IPS-11a (cell line): ENCODE measurements around the gene OR2AT4.
"Not testable (repeated sequence)": the region's sequence is repeated elsewhere in the genome, so short reads cannot be mapped to it uniquely, and the experiment has no call there.

ENCODE experiments used
- H3K4me3 ChIP-seq: one replicate; pipeline ENCODE4 v1.5.1; 2013; ENCODE audit warnings: low read depth, low read length, control low read depth

OR2AT4 gene

DNA sequence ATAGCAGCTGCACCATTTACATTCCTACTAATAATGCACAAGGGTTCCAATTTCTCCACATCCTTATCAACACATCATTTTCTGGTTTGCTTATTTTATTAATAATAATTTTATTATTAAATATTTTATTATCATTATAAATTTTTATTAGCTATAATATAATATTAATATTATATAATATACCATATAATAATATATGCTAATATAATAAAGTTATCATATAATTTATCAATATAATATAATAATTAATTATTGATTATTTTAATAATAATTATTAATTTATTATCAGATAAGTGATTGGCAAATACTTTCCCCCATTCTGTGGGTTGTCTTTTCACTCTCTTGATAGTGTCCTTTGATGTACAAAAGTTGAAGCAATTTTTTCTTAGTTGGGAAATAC lies 27.7 kb downstream of the OR2AT4 start:
- H3K4me3 ChIP-seq, result no peak overlapping the region

- no peak overlapping the region for H3K4me3 ChIP-seq
These were observed 28.1 kb downstream of the OR2AT4 start for GRCh38 chr11:75068559-75068958.

- H3K4me3 ChIP-seq, result no peak overlapping the region
These were observed 30.6 kb downstream of the OR2AT4 start for GRCh38 chr11:75066061-75066460.

DNA sequence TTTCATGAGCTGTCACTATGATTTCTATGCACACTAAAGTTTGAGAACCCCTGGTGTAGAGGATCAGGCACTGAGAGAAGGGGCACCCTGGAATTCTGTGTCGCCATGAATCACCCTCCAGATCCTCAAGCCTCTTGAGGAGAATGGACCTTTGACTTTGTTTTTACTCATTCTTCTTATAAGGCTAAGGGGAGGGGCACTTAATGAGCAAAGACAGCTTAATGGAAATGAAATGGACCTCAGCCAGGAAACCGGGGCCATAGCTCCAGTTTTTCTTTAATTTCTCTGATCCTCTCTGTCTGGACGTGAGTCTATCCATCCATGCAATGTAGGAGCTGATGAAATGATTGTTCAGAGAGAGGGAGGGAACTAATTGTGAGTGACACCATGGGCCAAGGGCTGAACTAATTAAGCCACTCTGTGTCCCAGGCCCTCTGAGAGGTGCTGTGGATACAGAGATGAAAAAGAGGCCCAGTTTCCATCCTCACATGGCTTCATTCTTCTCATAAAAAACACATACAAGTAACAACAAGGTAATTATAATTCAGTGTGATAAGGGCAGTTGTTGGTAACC lies 32.8 kb downstream of the OR2AT4 start:
- no peak overlapping the region for H3K4me3 ChIP-seq

DNA sequence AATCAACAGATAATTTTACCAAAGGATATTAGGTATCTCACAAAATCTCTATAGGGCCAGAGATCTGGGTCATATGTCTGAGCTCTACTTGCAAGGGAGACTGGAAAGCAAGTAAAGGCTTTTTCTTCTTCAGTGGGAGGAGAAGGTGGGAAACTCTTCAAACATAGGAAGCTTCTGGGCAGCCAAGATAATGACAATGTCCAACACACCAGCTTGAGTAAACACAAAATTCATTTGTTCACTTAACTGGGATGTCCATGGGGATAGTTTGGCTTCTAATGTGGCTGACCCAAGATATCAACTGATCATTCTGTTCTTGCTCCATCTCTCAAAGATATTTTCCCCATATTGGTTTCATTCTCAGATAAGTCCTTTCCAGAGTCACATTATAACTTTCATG lies 37.4 kb downstream of the OR2AT4 start:
- H3K4me3 ChIP-seq, result no peak overlapping the region

DNA sequence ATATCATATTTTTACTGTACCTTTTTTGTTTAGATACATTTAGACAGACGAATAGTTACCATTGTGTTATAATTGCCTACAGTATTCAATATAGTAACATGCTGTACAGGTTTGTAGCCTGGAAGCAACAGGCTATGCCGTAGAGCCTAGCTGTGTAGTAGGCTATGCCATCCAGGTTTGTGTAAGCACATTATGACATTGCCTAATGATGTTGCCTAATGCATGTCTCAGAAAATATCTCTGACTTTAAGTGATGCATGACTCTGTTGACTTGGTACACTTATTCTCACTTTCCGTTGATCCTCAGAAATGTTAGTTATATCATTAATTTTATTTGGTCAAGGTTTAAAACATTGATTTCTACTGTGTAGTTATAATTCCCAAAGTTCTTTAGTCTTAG lies 39.9 kb downstream of the OR2AT4 start:
- H3K4me3 ChIP-seq, result no peak overlapping the region

DNA sequence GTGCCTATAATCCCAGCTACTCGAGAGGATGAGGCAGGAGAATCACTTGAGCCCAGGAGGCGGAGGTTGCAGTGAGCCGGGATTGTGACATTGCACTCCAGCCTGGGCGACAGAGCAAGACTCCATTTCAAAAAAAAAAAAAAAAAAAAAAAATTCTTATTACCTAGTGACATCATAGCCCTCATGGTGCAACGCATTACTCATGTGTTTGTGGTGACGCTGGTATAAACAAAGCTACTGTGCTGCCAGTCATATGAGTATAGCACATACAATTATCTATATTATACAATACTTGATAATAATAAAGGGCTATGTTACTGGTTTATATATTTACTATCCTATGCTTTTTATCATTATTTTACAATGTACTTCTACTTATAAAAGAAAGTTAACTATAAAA lies 41.2 kb downstream of the OR2AT4 start:
- no peak overlapping the region for H3K4me3 ChIP-seq

DNA sequence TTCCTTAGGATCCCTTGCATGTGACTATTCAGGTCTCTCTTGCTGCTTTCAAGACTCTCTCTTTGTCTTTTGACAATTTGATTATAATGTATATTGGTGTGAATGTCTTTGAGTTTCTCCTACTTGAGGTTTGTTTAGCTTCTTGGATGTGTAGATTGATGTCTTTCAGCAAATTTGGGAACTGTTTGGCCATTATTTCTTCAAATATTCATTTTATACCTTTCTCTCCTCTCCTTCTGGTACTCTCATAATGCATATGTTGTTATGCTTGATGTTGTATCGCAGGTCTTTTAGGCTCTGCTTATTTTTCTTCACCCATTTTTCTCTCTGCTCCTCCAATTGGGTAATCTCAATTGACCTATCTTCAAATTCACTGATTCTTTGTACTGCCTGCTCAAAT lies 44.2 kb downstream of the OR2AT4 start:
- no peak overlapping the region for H3K4me3 ChIP-seq

DNA sequence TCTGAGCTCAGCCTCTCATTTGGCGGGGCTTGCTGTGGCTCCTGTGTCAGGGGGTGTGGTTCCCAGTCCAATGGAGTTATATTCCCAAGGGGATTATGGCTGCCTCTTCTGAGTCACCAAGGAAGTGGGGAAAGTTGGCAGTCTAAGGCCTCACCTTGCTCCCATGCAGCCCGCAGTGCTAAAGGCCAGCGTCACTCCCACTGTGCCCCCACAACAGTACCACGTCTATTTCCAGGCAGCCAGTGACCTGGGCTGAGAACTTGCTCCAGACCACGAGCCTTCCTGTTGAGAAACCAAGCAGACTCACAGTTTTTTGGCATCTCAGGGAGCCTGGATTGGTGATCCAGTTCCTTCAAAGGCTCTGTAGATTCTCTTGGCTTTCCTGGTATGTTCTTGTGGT lies 45.6 kb downstream of the OR2AT4 start:
- H3K4me3 ChIP-seq, result no peak overlapping the region

DNA sequence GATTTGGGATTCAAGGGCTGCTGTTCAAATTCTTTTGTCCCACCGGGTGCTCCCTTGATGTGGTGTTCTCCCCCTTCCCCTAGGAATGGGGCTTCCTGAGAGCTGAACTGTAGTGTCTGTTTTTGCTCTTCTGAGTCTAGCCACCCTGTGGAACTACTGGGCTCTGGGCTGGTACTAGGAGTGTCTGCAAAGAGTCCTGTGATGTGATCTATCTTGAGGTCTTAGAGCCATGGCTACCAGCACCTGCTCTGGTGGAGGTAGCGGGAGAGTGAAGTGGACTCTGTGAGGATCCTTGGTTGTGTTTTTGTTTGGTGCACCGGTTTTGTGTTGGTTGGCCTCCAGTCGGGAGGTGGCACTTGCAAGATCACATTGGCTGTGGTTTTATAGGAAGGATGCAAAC lies 46.2 kb downstream of the OR2AT4 start:
- no peak overlapping the region for H3K4me3 ChIP-seq

GRCh38 chr11:75049501-75050266 lies 47.0 kb downstream of the OR2AT4 start:
- not testable (repeated sequence) for H3K4me3 ChIP-seq

- H3K4me3 ChIP-seq, result no peak overlapping the region
These were observed 49.5 kb downstream of the OR2AT4 start for GRCh38 chr11:75047191-75047590.

DNA sequence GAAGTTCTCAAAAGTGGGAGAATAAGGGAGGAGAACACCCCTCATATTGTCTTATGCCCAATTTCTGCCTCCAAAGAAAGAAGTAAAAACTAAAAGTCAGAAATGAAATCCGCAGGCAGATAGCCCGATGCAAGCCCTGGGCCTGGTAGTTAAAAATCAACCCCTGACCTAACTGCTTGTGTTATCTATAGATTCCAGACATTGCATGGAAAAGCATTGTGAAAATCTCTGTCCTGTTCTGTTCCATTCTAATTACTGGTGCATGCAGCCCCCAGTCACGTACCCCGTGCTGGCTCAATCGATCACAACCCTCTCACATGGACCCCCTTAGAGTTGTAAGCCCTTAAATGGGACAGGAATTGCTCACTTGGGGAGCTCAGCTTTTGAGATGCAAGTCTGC lies 50.0 kb downstream of the OR2AT4 start:
- not testable (repeated sequence) for H3K4me3 ChIP-seq

DNA sequence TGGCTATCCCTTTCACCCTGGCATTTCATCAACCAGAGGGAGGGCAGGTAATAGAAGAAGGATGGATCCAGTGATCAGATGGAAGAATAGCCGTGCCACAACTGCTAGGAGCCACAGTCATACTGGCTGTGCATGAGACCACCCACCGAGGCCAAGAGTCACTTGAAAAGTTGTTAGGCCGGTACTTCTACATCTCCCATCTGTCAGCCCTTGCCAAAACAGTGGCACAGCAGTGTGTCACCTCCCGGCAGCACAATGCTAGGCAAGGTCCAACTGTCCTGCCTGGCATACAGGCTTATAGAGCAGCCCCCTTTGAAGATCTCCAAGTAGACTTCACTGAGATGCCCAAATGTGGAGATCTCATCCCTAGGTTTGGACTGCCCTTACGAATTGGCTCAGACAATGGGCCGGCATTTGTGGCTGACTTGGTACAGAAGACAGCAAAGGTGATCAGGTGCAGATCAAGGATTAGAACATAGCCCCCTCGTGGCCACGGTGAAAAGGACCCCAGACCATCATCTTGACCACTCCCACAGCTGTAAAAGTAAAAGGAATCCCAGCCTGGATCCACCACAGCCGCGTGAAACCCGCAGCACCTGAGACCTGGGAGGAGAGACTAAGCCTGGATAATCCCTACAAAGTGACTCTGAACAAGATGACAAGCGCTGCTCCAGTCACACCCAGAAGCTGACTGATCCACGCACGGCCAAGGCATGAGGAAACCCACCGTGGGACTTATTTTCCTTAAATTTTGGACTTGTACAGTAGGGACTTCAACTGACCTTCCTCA lies 52.1 kb downstream of the OR2AT4 start:
- H3K4me3 ChIP-seq, result not testable (repeated sequence)

- not testable (repeated sequence) for H3K4me3 ChIP-seq
These were observed 54.9 kb downstream of the OR2AT4 start for GRCh38 chr11:75041821-75042220.

GRCh38 chr11:75041263-75041662 lies 55.4 kb downstream of the OR2AT4 start:
- no peak overlapping the region for H3K4me3 ChIP-seq

DNA sequence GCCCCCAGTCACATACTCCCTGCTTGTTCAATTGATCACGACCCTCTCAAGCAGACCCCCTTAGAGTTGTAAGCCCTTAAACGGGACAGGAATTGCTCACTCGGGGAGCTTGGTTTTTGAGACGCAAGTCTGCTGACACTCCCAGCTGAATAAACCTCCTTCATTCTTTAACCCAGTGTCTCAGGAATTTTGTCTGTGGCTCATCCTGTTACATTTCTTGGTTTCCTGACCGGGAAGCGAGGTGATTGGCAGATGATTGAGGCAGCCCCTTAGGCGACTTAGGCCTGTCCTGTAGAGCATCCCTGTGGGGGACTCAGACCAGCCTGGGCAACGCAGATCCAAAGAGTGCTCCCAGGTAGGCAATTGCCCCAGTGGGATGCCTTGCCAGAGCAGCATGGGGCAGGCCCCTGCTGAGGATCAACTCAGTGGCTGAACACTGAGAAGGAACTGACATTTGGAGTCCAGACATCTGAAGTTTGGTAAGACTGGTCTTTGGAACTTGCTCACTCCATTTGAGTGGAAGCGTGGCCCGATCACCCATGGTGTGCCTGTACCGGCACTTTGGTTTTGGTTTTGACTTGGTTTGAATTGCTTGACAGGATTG lies 56.4 kb downstream of the OR2AT4 start:
- no peak overlapping the region for H3K4me3 ChIP-seq

GRCh38 chr11:75035911-75036565 lies 60.6 kb downstream of the OR2AT4 start:
- H3K4me3 ChIP-seq, result no peak overlapping the region

DNA sequence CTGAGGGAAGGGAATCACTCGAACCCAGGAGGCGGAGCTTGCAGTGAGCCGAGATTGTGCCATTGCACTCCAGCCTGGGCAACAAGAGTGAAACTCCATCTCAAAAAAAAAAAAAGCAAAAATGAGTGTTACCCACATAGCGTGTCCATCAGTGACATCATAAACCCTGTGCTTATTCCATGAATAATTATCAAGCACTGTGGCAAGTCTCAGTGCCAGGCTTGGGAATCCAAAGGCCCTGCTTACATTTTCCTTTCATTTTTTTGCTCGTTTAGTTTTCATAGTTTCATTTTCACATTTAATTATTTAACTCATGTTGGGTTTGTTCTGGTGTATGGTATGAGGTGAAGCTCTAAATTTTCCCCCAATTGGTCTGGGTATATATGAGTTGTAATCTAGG lies 61.4 kb downstream of the OR2AT4 start:
- no peak overlapping the region for H3K4me3 ChIP-seq

DNA sequence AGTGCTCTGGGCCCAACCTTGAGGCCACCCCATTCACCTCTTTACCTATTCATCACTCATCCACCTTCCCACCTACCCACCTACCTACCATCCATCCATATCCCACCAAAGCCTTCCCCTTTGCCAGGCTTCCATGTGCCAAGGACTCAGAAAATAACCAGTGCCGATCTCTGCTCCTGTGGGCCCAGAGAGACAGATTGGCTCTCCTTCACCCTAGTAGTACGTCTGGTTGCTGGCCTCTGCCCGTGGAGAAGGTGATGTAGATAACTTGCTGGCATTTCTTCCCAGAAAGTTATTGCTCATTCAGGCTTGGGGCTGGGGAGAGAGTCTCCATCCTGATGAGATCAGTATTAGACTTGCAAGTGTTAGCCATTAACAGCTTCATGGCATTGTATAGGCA lies 62.8 kb downstream of the OR2AT4 start:
- no peak overlapping the region for H3K4me3 ChIP-seq

GRCh38 chr11:75032550-75032935 lies 64.1 kb downstream of the OR2AT4 start:
- no peak overlapping the region for H3K4me3 ChIP-seq
